GM19328 (cell line): ENCODE data around the gene KCTD5.

Experiments
- ATAC-seq: cut with Tn5 transposase; IDR thresholded peaks from one replicate; pipeline ENCODE4 v1.9.1; 2021; ENCODE audit warnings: mild to moderate bottlenecking, moderate library complexity; ENCODE audit not compliant: unreplicated experiment

Gene KCTD5

DNA sequence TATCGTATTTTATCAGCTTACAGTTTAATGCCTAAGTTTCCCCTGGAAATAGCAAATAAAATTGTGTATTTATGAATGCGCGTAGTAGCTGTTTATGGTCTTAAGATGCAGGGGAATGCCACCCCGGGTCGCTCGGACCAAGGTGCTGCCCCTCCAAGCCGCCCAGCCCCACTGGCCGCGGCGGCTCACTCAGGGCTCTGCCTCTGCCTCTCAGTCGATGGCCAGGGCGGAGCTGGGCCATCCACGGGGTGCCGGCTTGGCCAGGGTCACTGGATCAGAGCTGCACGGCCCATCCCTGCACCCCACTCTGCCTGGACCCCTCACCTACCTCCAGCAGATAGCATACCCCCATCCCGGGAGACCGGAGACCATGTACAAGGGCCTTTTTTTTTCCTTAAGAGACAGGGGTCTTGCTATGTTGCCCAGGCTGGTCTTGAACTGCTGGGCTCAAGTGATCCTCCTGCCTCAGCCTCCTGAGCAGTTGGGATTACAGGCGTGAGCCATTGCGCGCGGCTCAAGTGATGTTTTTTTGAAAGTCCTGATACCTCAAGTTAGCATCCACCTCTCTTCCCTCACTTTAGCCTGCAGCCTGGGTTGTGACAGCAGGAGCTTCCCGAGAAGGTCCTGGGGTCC is 26.7 kb downstream of the KCTD5 start:
- no peak for ATAC-seq

DNA sequence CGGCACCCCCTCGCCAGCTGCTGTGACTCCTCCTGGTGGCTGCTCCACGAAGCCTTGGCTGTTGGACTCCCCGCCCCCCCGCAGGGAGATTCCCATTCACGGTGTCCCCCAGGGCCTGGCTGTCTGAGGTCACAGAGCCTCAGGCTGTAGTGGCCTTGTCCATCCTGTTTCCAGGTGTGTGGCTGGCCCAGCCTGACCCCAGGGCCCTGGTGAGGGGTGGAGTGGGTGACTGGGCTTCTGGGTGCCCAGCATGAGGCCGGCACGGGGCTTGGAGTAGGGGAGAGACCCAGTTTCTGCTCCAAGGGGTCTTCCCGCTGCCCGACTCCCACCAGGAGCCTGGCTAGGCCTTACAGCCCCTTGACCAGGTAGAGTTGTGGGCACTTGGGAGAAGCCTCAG is 27.3 kb downstream of the KCTD5 start:
- no peak for ATAC-seq

DNA sequence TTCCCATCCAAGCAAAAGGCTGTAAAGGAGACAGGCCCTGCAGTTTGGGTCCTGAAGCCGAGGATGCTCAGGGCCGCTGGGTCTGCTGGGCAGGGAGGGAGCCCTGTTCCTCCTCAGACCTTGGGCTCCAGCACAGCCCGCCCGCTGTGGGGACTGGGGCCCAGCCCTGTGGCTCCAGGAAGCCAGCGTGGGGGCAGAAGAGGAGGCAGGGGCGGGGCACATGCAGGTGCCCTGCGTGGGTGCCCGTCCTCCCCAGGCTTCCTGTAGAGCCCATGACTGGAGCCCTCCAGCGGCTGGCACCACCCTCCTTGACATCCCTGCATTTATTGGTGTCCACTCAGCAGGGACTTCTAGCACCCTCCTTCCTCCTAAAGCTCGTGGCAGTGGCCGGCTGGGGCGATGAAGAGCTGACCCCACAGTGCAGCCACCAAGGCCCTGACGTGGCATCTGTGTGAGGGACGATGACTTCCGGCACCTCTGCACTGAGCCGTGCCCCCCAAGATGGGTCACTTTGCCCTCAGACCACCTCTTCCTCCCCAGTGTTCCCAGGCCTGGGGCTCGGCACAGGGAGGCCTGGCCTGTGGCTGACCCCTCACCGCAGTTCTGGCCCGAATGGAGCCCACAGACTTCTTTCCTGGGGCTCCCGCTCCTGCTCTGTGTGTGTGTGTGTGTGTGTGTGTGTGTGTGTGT is 27.8 kb downstream of the KCTD5 start:
- no peak for ATAC-seq

DNA sequence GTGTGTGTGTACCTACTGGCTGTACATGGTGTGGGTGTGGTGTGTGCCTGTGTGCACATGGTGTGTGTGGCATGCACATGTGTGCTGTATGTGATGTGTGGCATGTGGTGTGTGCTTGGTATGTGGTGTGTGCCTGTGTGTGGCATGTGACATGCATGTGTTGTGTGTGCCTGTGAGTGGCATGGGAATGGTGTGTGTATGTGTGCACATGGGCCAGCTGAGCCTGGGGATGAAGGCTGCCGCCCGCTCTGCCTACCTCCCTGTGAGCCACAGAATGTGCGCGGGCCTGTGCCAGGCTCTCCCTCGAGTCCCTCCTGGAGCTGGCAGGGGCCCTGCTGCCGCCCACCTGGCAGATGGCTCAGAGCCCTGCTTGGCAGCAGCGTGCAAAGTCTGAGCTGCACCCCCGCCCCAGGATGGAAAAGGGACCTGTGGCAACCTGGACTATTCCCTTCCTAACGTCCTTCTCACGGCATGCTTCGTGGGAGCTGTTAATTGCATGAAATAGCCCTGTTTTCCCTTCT is 28.4 kb downstream of the KCTD5 start:
- no peak for ATAC-seq

DNA sequence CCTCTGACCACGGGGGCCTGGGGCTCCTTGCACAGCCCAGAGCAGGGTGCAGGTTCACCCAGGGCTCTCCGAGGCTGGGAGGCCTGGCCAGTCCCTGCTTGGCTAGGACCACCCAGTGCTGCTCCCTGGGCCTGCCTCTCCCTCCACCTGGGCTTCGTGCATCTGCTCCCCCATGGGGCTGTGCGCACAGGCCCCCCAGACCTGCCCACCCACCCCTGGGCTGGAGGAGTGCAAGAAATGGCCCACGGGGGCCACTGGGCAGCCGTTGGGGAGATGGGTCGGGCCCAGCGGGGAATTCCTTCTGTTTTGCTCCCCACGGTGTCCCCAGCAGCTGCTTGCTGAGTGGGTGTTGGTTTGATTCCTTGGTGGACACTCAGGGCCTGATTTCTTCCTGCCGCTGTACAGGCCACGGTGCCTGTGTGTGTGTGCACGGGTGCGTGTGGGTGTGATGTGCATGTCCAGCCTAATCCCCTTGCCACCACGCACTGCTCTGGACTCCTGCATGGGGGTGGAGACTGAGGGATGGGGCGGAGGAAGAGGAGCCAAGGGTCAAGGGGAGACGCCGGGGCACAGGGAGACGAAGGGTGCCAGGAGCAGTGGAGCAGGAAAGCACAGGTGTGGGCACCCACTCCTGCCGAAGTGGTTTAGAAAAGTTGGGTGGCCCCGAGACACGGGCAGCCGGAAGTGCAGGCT is 29.2 kb downstream of the KCTD5 start:
- ATAC-seq: no peak

DNA sequence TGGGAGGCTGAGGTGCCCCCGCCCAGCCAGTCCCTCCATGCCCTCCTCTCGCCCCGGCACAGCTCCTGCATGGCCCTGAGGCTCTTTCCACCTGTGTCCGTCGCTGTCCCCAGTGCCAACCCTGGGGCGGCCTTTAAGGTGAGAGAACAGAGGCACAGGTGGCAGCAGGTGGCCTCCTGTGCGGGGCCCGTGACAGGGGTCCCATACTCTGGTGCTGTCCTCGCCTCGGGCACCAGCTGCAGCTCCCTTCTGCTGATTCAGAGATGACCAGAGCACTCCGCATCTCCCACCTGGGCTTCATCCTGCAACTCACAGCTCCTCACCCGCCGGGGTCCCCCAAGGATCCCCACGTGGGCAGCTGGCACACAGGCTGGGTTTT is 29.7 kb downstream of the KCTD5 start:
- no peak for ATAC-seq

DNA sequence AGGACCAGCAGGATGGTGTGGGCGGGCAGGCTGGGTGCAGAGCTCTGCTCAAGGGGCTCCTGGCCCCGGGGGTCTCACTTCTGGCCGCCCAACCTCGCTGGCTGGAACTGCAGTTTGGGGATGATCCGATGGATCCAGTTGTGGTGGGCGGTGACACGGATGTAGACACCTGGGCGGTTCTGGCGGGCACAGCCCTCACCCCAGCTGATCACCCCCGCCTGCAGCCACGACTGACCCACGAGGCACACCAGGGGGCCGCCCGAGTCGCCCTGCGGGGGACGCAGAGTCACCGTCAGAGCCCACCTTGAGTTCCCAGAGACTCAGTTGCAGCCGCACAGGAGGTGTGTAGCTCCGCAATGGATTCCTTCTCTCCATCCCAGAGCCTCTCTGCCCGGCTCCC is 30.2 kb downstream of the KCTD5 start:
- no peak for ATAC-seq

DNA sequence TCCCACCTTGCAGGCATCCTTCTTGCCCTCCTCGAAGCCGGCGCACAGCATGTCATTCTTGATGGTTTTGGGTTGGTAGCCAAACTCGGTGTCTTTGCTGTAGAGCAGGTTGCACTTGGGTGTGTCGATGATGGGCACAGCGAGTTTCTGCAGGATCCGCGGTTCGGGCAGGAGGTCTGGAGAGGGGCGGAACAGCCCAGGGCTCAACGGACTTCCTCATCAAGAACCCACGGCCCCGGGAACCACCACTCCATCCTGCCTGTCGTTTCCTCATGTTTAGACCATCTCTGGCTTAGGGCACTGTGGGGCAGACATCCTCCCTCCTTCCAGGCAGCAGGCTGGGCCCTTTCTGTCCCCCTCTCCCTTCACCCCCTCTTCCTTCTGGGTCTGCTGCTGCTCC is 31.2 kb downstream of the KCTD5 start:
- ATAC-seq: no peak

DNA sequence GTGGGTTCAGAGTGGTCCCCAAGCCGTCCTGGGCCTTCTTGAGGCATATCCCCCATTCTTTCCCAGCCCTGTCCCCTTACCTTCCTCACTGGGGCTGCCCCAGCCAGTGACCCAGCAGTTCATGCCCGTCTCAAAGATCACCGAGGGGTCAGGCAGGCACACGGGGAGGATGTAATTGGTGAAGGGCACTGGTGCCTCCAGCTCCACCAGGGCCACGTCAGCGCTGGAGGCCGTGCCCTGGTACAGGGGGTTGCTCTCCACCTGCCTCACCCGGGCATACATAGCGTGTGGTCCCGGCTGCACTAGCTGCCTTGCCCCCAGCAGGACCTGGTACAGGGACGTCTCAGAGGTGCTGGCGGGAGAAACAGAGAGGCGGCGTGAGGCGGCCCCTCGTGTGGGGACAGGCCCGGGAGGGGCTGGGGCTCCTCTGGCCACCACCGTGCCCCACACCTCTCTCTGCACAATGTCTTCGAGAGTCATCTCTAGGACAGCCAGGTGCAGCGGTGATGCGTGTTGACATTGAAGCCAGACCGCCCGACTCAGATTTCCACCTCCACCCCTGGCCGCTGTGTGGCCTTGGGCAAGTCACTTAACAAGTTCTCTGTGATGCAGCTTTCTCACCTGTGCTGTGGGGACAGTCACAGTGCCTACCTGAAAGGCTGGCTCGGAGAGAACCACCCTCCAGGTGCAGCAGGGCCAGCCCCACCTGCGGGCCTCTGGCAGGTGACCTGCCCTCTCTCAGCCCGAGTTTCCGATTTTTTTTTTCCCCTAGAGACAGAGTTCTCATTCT is 31.9 kb downstream of the KCTD5 start:
- ATAC-seq: no peak

DNA sequence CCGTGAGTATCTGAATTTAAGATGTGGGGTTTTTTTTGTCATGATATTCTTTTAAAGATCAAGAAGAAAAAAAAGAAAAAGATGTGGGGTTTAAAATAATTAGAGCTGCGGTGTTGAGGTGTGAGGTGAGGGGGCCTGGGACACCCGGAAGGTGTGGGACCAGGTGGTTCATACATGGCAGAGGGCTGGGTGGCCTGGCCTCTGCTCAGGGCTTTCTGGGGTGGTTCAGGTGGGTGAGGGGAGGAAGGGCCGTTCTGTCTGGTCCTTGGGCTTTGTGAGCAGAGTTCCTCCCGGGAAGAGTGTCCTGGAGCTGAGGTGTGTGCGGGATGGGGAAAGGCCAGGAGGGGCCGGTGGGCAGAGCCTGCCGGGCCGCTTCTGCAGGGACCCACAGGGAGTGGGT is 32.7 kb downstream of the KCTD5 start:
- ATAC-seq: no peak

DNA sequence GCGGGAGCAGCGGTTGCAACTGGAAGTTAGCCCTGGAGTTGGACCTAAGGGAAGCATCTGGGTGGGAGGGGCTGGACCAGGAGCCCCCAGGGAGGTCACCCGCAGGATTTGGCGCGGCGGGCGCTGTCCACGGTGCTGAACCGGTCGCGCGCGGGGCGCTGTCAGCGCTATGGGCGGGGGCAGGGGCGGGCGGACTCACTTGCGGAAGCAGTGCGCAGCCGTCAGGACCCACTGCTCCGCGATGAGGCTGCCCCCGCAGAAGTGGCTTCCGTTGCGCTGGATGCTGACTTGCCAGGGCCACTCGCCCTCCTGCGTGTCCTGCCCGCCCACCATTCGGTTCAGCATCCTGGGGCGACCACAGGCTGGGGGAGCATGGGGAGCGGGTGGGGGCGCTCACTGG is 33.2 kb downstream of the KCTD5 start:
- no peak for ATAC-seq

DNA sequence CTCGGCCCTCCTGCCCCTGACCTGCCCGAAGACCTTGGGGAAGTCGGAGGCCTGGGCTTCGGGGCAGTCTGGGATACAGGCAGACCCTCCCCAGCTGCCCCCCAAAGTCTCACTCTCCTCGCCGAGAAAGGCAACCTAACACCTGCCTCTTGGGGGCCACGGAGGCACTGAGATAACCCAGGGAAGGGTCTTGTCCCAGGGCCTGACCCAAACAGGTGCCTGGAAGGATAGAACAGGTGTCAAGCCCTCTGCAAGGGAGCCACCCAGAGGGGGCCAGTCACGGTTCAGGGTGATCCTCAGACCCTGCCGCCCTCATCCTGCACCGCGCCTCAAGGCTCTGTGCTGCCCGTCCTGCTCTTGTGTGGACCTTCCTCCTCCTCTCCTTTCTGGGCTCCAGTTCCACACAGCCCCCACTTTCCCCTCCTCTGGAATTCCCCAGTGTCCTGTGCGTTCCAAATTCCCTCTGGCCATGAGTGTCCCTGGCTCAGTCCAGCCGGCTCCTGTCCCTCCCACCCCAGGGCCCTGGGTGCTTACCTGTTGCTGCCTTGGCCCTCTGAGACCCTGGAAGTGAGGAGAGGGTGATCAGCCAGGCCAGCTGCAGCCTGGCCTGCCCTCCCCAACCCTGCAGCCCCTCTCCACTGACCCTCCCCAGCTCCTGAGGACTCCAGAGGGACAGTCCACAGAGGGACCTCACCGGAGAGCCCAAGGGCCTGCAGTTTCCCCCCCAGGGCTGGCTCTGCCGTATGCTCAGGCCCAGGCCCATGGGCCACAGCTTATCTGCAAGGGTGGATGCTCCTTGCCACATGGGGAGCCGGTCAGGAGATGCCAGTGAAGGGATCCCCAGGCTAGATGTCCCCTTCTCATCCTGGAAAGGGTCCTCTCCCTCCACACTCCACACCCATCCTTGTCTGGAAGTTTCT is 33.9 kb downstream of the KCTD5 start:
- ATAC-seq: no peak

DNA sequence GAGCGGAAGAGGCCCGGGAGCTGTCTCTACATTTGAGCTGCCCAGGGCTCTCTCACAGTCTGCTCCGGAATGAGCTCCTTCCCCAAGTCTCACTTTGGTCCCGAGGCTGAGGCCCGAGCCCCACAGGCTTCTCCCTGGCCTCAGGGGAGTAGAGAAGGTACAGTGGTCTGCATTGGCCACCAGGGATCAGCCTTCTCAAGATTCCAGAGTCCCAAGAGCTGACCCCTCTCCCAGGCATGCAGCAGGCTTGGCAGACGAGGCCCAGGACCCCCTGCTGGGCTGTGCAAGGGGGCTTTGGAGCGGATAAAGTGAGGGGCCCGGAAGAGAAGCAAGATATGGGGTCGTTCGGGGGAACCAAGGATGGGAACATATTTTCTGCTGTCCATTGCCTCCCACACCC is 34.6 kb downstream of the KCTD5 start:
- no peak for ATAC-seq

DNA sequence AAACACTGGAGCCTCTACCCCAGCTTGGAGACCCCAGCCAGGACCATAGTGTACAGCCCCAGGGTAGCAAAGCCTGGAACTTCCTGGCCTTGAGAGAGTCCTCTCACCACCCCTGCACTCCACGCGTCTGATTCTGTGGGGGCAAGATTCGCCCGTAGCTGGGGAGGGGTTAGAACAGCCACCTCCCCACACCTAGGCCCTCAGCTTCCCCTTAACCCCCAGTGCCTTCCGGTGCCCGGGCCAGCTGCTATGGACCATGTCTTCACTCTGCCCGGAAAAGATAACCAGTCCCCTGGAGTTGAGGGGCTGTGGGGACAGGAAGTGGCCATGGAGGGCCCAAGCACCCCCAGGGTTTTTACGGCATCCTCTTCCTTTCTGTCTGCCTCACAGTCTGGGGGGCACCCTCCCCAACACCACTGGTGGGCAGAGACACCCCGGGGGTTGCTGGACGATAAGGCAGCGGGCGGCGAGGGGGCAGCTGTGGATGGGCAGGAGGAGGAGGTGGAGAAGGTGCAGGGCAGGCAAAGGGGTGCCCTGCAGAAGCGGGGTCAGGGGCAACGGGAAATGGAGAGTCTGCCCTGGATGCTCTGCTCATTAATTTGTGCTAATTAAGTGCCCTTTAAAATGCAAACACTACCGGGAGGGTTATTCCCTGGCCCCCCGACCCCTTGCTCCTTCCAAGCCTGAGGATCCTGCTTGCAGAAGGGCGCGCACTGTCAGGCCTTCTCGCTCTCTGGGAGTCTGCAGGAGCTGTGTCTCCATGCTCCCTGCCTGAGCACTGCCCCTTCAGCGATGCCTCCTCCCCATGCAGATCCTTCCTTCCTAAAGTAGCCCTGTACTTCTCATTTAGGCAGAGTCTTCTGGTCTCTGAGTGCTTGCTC is 35.3 kb downstream of the KCTD5 start:
- ATAC-seq: no peak

DNA sequence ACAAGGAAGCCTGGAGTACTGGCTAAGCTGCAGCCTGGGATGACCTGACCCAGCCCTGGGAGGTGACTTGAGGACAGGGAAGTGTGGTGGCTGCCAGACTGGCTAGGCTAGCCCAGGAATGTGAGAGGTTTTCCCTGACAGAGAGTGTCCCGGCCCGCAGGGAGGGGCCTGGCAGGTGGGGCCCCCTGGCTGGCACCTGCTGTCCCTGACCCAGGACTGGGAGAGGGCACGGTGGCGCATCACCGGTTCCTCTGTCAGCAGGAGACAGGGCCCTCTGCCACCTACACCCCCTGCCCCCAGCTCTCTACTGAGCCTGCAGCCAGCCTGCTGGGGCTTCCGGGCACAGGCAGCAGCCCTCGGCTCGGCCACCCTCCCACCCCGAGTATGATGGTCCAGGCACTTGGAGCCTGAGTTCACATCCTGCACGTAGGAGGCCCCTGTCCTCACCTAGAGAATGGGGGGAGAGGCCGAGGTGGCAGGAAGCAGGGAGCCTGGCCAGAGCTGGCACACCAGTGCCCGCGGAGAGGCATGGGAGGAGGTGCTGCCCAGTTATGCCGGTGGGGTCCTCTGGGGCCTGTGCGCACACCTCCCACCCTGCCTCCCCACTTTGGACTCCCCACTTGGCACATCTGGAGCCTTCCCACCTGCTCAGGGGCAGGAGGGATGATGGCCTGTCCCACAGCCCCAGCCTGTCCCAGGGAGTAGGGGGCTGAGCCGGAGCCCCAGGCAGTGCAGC is 37.2 kb downstream of the KCTD5 start:
- no peak for ATAC-seq

DNA sequence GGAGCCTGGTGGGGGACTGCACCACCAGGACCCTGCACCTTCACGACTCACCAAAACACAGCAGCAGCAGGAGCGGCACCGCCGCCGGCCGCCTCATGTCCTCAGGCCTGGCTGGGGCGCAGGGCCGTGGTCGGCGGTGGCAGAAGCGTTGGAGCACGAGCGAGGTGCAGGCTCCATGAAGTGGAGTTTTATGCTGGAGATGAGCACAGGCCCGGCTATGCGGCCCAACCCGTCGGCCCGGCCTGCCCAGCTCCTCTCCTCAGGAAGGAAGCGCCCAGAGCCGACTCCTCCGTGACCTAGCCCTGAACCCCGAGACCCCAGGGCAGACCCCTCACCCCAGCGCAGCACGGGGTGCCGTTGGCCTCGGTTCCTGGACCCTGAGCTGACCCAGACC is 37.7 kb downstream of the KCTD5 start, which contains the start of gene PRSS27:
TSS of gene PRSS27 (minus strand) at position 161 of the 394 bp plus-strand sequence. CDS start at position 97, 64 bp downstream.
- ATAC-seq: no peak

DNA sequence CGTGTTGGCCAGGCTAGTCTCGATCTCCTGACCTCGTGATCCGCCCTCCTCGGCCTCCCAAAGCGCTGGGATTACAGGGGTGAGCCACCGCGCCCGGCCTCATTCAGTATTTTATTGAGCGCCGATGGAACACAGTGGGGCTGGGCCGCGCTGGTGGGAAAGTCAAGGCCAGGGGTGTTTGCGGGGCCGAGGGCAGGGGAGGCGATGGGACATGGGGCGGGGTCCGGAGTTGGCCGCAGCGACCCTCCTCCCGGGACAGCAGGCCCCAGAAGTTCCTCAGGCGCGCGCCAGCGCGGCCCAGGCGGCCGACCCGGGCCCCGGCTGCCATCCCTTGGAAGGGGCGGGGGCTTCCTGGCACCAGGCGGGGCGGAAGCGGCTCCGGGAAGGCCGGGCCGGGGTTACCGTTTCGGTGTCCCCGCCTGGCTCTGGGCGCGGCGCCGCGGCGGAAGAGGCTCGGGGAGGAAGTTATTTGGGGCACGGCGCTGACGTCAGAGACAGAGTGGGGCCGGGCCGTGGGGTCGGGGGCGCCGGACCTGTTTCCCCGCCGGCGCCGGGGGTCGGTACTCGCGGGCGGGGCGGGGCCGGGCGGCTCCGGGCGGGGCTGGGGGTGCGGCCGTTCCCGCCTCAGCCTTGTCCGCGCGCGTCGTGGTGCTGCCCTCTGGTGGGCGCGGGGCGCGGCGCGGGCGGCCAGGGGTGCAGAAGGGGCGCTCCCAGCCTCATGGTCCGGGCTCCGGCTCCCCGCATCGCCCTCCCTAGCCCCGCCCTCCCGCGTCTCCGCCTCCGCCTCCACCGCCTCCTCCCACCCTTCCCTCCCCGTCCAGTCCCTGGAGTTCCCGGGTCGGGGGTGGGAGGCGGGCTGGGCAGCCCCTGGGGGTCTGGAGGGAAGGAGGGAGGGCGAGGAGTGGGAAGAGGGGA is 38.7 kb downstream of the KCTD5 start:
- ATAC-seq: peak; percentile 70
